ENCODE measurements around the gene GABRG3.

GRCh38 chr15:27176785-27177406, 205.9 kb downstream of the GABRG3 start:
- TF ChIP-seq TCF4 (CRISPR knock-in tag; IDR thresholded peaks at IDR 0.05; ENCODE audit: borderline replicate concordance) (no peak), TSHZ2 (CRISPR knock-in tag; IDR thresholded peaks at IDR 0.05) (no peak), RARB (CRISPR knock-in tag; IDR thresholded peaks at IDR 0.05) (no peak), TOX (CRISPR knock-in tag; IDR thresholded peaks at IDR 0.05; ENCODE audit: borderline replicate concordance) (no peak), ZC3H10 (CRISPR knock-in tag; IDR thresholded peaks at IDR 0.05) (no peak), CREB5 (CRISPR knock-in tag; IDR thresholded peaks at IDR 0.05; ENCODE audit: low read depth) (no peak)

All from SK-N-SH treated with all-trans-retinoic acid at 6 μM for 48 hours (cell line).